GM12865 (cell line): ENCODE measurements around the gene IFT43.

Experiments
- DNase-seq: peaks from one replicate; pipeline ENCODE4 v3.0.0; 2010; ENCODE audit warnings: low read depth
- H3K4me3 ChIP-seq: 2 replicates; pipeline ENCODE4 v1.5.1; 2011; ENCODE audit warnings: mild to moderate bottlenecking, low read depth, low read length, control low read depth
- CTCF ChIP-seq: IDR thresholded peaks from 2 replicates; pipeline ENCODE4 v1.5.1; 2011; ENCODE audit warnings: low read length, control low read depth, low read depth, inconsistent platforms; ENCODE audit not compliant: insufficient read depth; ENCODE audit errors: missing control alignments

IFT43 gene

GRCh38 chr14:76023757-76024156, 38.2 kb downstream of the IFT43 start:
- peak; percentile 14 for DNase-seq
- no peak for TF ChIP-seq CTCF
- H3K4me3 ChIP-seq, result no peak overlapping the region

GRCh38 chr14:76024211-76024907, 38.8 kb downstream of the IFT43 start:
- no peak overlapping the region for H3K4me3 ChIP-seq

GRCh38 chr14:76034566-76034965, 49.0 kb downstream of the IFT43 start:
- no peak for DNase-seq
- TF ChIP-seq CTCF, result no peak
- no peak overlapping the region for H3K4me3 ChIP-seq

More at GRCh38 chr14:76024211-76024907, 38.8 kb downstream of the IFT43 start:
- DNase-seq, result no peak
- TF ChIP-seq CTCF, result no peak

GRCh38 chr14:76040704-76041103, 55.1 kb downstream of the IFT43 start:
- DNase-seq, result no peak
- H3K4me3 ChIP-seq, result no peak overlapping the region
- TF ChIP-seq CTCF, result no peak

- TF ChIP-seq CTCF, result no peak
- no peak overlapping the region for H3K4me3 ChIP-seq
- DNase-seq, result peak; percentile 37
Observed at GRCh38 chr14:76045773-76046172, 60.2 kb downstream of the IFT43 start.

- no peak overlapping the region for H3K4me3 ChIP-seq
- TF ChIP-seq CTCF, result no peak
- DNase-seq, result no peak
Observed at GRCh38 chr14:76050250-76050649, 64.7 kb downstream of the IFT43 start.
